Mesenchymal stem cell (in vitro differentiated cells and primary cell): ENCODE results near the gene TTC9. TPM values are rescaled to one million over a fixed set of nuclear protein-coding genes. Genes with fewer than 3 reads are reported as not detected.

Experiments used
- DNase-seq: peaks from one replicate; pipeline ENCODE4 v3.0.0-alpha.2; 2013
- H2AFZ ChIP-seq: one replicate; pipeline ENCODE4 v1.6.1; 2013; ENCODE audit warnings: low read depth, mild to moderate bottlenecking, control low read depth, inconsistent platforms, low read length, moderate library complexity
- H2AK5ac ChIP-seq: 2 replicates; pipeline ENCODE4 v1.6.1; 2013; ENCODE audit warnings: low read length, moderate library complexity, mild to moderate bottlenecking, inconsistent platforms; ENCODE audit not compliant: severe bottlenecking
- H2BK120ac ChIP-seq: one replicate; pipeline ENCODE4 v1.6.1; 2013; ENCODE audit warnings: low read depth, mild to moderate bottlenecking, inconsistent platforms, low read length, moderate library complexity
- H2BK12ac ChIP-seq, 2 experiments: one replicate each; pipeline ENCODE4 v1.6.1; 2013; ENCODE audit warnings: inconsistent platforms in 2 of 2, low read length in 2 of 2, mild to moderate bottlenecking in 2 of 2, moderate library complexity in 2 of 2, control low read depth in 1 of 2
- H2BK15ac ChIP-seq: one replicate; pipeline ENCODE4 v1.6.1; 2013; ENCODE audit warnings: mild to moderate bottlenecking, low read depth, inconsistent platforms; ENCODE audit not compliant: poor library complexity, severe bottlenecking
- H2BK5ac ChIP-seq: 2 replicates; pipeline ENCODE4 v1.6.1; 2013; ENCODE audit warnings: low read depth, mild to moderate bottlenecking, low read length, control low read depth, inconsistent platforms; ENCODE audit not compliant: poor library complexity, severe bottlenecking
- H3K14ac ChIP-seq, 2 experiments: one replicate each; pipeline ENCODE4 v1.6.1; 2013; ENCODE audit warnings: inconsistent platforms in 2 of 2, low read length in 2 of 2, control low read depth in 1 of 2, mild to moderate bottlenecking in 1 of 2, moderate library complexity in 1 of 2
- H3K18ac ChIP-seq, 2 experiments: one replicate each; pipeline ENCODE4 v1.6.1; 2013; ENCODE audit warnings: inconsistent platforms in 2 of 2, low read length in 2 of 2, control low read depth in 1 of 2, low read depth in 1 of 2, mild to moderate bottlenecking in 1 of 2
- H3K23ac ChIP-seq, 2 experiments: one replicate each; pipeline ENCODE4 v1.6.1; 2013; ENCODE audit warnings: inconsistent platforms in 2 of 2, low read length in 2 of 2, mild to moderate bottlenecking in 2 of 2, moderate library complexity in 2 of 2, control low read depth in 1 of 2
- H3K27ac ChIP-seq: 2 replicates; pipeline ENCODE4 v1.5.1; 2013; ENCODE audit warnings: mild to moderate bottlenecking, moderate library complexity, low read length, control low read depth, inconsistent platforms; ENCODE audit not compliant: poor library complexity, severe bottlenecking
- H3K27me3 ChIP-seq, 2 experiments: 2 replicates each; pipeline versions ENCODE4 v1.6.1 to v1.7.0; 2013; ENCODE audit warnings: low read length in 2 of 2, mild to moderate bottlenecking in 2 of 2, moderate library complexity in 2 of 2, control low read depth in 1 of 2, inconsistent platforms in 1 of 2; ENCODE audit not compliant: control insufficient read depth in 1 of 2, insufficient read depth in 1 of 2
- H3K36me3 ChIP-seq, 2 experiments: 2 replicates each; pipeline versions ENCODE4 v1.6.1 to v1.7.0; 2013; ENCODE audit warnings: low read length in 2 of 2, control low read depth in 1 of 2, inconsistent platforms in 1 of 2, low read depth in 1 of 2, mild to moderate bottlenecking in 1 of 2; ENCODE audit not compliant: insufficient read depth in 2 of 2, control insufficient read depth in 1 of 2
- H3K4ac ChIP-seq, 2 experiments: one replicate each; pipeline ENCODE4 v1.6.1; 2013; ENCODE audit warnings: inconsistent platforms in 2 of 2, low read length in 2 of 2, mild to moderate bottlenecking in 2 of 2, moderate library complexity in 2 of 2, control low read depth in 1 of 2, low read depth in 1 of 2
- H3K4me1 ChIP-seq: 2 replicates; pipeline ENCODE4 v1.6.1; 2013; ENCODE audit warnings: low read depth, low read length, control low read depth; ENCODE audit not compliant: control insufficient read depth, insufficient read depth
- H3K4me2 ChIP-seq: 2 replicates; pipeline ENCODE4 v1.6.1; 2013; ENCODE audit warnings: low read length, mild to moderate bottlenecking, inconsistent platforms; ENCODE audit not compliant: poor library complexity, severe bottlenecking
- H3K4me3 ChIP-seq, 2 experiments: 2 replicates each; pipeline versions ENCODE4 v1.5.1 to v1.7.0; 2013; ENCODE audit warnings: low read length in 2 of 2, mild to moderate bottlenecking in 2 of 2, control low read depth in 1 of 2, low read depth in 1 of 2; ENCODE audit not compliant: insufficient read depth in 1 of 2
- H3K79me1 ChIP-seq: replicated peaks from 2 replicates; pipeline ENCODE4 v1.6.1; 2013; ENCODE audit warnings: mild to moderate bottlenecking, control low read depth, low read length, inconsistent platforms; ENCODE audit not compliant: poor library complexity, severe bottlenecking
- H3K9ac ChIP-seq: 2 replicates; pipeline ENCODE4 v1.7.0; 2013; ENCODE audit warnings: mild to moderate bottlenecking, low read length, moderate library complexity
- H3K9me3 ChIP-seq: 2 replicates; pipeline ENCODE4 v1.7.0; 2013; ENCODE audit warnings: mild to moderate bottlenecking, low read length; ENCODE audit not compliant: control insufficient read depth
- H4K8ac ChIP-seq: one replicate; pipeline ENCODE4 v1.6.1; 2013; ENCODE audit warnings: inconsistent platforms, mild to moderate bottlenecking, low read length, moderate library complexity
- H4K91ac ChIP-seq: one replicate; pipeline ENCODE4 v1.6.1; 2013; ENCODE audit warnings: mild to moderate bottlenecking, low read length, inconsistent platforms
- WGBS: methylation state at CpG from one replicate; pipeline ENCODE4 v1.1.7; 2013; ENCODE audit warnings: mixed read lengths; 5-methylcytosine and 5-hydroxymethylcytosine counted together
- small RNA-seq: library from polyadenylated mRNA; stranded (forward); fragments of <200 nt; extraction: miRNeasy Mini kit (QIAGEN cat#:217004); gene quantifications from one replicate; pipeline ENCODE3, GENCODE V24; 2013; ENCODE audit warnings: low read depth

TTC9 gene

GRCh38 chr14:70724944-70725343 is 83.2 kb downstream of the TTC9 start:
- Histone ChIP-seq H3K23ac (no peak overlapping the region), H3K27me3 (peaks cover 0 to 26% of the 10 kb centered on the region in 2 experiments), H2BK120ac (no peak overlapping the region), H3K9ac (no peak overlapping the region), H3K4me3 (no peak overlapping the region), H3K18ac (no peak overlapping the region), H4K8ac (no peak overlapping the region), H2BK12ac (no peak overlapping the region), H2BK5ac (no peak overlapping the region), H3K14ac (no peak overlapping the region), H3K79me1 (no peaks in the 10 kb centered on the region), H2AK5ac (no peak overlapping the region), H3K27ac (no peak overlapping the region), H3K4me1 (peaks cover 9% of the 10 kb centered on the region), H2AFZ (no peak overlapping the region), H4K91ac (no peak overlapping the region), H3K9me3 (no peaks in the 10 kb centered on the region), H3K36me3 (peaks cover 0 to 23% of the 10 kb centered on the region in 2 experiments), H3K4me2 (no peak overlapping the region), H3K4ac (no peak overlapping the region), H2BK15ac (no peak overlapping the region)
- WGBS = 91% methylated on average over 6 of the region's 6 CpGs
- no peak for DNase-seq

Small RNA genes within 50 kb of the gene (small RNA-seq; reads per million reads assigned to genes)
- gene RN7SL77P = not detected
